GM19452 (cell line): ENCODE data around the gene PSMG4.

ENCODE experiments used
- ATAC-seq: cut with Tn5 transposase; IDR thresholded peaks from one replicate; pipeline ENCODE4 v1.9.1; 2021; ENCODE audit not compliant: unreplicated experiment

The PSMG4 gene

GRCh38 chr6:3305216-3305565 is 46.4 kb downstream of the PSMG4 start:
- no peak for ATAC-seq

GRCh38 chr6:3305831-3306230 is 47.1 kb downstream of the PSMG4 start:
- ATAC-seq = no peak

- no peak for ATAC-seq
Measured at GRCh38 chr6:3306848-3307247, 48.1 kb downstream of the PSMG4 start.

GRCh38 chr6:3307436-3307835 is 48.7 kb downstream of the PSMG4 start:
- ATAC-seq = no peak

- no peak for ATAC-seq
Measured at GRCh38 chr6:3308106-3308505, 49.4 kb downstream of the PSMG4 start.

- no peak for ATAC-seq
Measured at GRCh38 chr6:3309391-3310050, 50.8 kb downstream of the PSMG4 start.

GRCh38 chr6:3310051-3310448 is 51.3 kb downstream of the PSMG4 start:
- ATAC-seq = no peak

GRCh38 chr6:3310703-3311102 is 52.0 kb downstream of the PSMG4 start:
- no peak for ATAC-seq

- ATAC-seq = no peak
Measured at GRCh38 chr6:3311826-3312225, 53.1 kb downstream of the PSMG4 start.

GRCh38 chr6:3312604-3313231 is 54.0 kb downstream of the PSMG4 start:
- ATAC-seq = no peak

GRCh38 chr6:3314176-3314575 is 55.4 kb downstream of the PSMG4 start:
- no peak for ATAC-seq

- no peak for ATAC-seq
Measured at GRCh38 chr6:3314621-3315467, 56.1 kb downstream of the PSMG4 start.

GRCh38 chr6:3315841-3316240 is 57.1 kb downstream of the PSMG4 start:
- no peak for ATAC-seq

- no peak for ATAC-seq
Measured at GRCh38 chr6:3316331-3316730, 57.6 kb downstream of the PSMG4 start.

GRCh38 chr6:3316818-3317217 is 58.1 kb downstream of the PSMG4 start:
- ATAC-seq = no peak
